Activated CD4-positive, CD25-positive, alpha-beta regulatory T cell treated with anti-CD3 and anti-CD28 coated beads, Interleukin-2, amount 50 U/mL, for 72 hours (primary cell): ENCODE measurements around the gene COMT.
A peak's percentile ranks its signal among the peaks of the same experiment; 100 is the strongest.

ENCODE experiments used
- DNase-seq: peaks from one replicate; pipeline ENCODE4 v3.0.0; 2021

Gene COMT

GRCh38 chr22:19959043-19959586 is 17.5 kb downstream of the COMT start:
- DNase-seq = no peak

DNA sequence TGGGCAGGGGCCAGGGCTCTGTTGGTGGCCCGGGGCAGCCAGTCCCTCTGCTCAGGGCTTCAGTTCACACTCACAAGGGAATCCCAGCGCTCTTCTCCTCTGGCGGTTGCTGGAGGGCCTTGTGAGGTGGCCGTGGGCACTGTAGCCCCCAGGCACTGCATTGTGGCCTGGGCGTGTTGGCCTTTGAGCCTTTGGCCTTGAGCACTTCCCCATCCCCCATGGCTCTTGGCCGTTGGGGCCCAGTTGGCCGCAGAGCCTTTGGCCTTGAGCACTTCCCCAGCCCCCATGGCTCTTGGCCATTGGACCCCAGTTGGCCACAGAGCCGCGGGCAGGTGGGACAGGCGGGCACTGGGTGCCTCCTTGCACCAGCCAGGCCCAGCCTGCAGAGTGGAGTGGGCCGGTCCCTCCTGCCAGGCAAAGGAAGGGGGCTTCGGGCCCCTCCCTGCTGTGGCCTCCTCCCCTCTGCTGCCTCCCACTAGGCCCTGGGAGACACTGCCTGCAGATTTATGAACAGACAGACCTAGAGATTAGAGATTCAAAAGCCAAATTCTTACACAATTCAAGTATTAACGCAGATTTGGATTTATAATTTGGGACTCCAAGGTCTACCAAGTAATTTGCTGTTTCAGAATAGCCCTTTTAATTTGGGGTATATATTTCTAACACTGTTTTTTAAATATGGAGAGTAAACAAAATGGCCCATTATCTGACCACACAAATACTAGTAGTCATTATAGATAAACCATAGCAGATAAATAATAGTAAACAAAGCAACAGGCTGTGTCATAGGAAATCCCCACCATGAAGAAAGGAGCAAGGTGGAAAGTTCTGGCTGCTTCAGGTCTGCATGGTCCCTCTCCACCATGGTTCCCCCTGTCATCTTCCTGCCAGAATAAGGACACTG is 18.3 kb downstream of the COMT start:
- DNase-seq = no peak

DNA sequence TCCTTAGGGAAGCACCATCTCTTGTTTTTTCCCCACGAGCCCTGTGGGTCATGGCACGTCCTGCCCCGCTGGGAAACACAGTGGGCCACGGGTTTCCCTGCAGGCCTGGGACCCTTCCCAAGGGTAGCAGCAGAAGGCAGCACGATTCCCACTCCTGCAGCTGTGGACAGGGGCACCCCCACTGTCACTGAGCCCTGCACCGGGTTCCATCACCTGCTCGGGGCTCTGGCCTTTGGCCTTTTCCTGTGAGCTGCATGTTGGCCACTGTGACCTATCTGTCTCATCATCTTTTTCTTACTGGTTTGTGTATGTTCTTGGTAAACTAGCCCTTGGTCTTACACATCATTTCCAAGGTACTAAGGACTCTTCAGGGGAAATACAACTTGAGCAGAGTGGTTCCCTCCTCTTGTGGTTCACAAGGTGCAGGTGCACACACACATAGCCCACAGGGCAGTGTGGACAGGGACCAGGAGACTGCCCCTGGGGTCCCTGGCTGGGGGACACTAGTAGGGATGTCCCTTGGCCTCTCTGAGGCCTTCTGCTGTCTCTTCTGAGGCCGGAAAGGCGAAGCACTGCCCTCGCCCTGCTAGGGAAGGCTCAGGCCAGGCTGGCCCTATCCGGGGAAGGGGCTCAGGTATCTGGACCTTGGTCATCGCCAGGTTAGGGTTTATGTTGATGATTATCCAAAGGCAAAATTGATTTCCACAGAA is 19.1 kb downstream of the COMT start:
- DNase-seq = no peak

GRCh38 chr22:19961201-19961580 is 19.6 kb downstream of the COMT start:
- DNase-seq = no peak

- no peak for DNase-seq
These were observed 20.3 kb downstream of the COMT start for GRCh38 chr22:19961868-19962245.

- no peak for DNase-seq
These were observed 20.8 kb downstream of the COMT start for GRCh38 chr22:19962246-19962908.

- DNase-seq = no peak
These were observed 21.6 kb downstream of the COMT start for GRCh38 chr22:19962909-19963806.

DNA sequence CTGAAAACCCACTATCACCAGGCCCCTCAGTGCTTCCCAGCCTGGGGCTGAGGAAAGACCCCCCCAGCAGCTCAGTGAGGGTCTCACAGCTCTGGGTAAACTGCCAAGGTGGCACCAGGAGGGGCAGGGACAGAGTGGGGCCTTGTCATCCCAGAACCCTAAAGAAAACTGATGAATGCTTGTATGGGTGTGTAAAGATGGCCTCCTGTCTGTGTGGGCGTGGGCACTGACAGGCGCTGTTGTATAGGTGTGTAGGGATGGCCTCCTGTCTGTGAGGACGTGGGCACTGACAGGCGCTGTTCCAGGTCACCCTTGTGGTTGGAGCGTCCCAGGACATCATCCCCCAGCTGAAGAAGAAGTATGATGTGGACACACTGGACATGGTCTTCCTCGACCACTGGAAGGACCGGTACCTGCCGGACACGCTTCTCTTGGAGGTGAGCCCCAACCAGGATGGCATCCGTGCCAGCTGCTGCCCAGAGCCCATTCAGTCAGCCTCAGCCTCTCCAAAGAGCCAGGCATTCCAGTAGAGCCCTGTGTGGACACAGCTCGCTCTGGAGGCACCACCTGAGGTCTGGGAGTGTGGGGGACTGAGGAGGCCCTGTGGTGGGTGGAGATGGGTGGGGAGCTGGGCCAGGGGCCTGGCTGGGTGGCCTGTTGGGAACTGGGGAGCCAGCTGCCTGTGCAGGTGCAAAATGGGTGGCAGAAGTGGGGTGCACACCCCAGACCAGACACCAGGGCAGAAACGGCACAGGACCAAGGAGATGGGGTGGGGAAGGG is 22.5 kb downstream of the COMT start:
- DNase-seq = no peak

DNA sequence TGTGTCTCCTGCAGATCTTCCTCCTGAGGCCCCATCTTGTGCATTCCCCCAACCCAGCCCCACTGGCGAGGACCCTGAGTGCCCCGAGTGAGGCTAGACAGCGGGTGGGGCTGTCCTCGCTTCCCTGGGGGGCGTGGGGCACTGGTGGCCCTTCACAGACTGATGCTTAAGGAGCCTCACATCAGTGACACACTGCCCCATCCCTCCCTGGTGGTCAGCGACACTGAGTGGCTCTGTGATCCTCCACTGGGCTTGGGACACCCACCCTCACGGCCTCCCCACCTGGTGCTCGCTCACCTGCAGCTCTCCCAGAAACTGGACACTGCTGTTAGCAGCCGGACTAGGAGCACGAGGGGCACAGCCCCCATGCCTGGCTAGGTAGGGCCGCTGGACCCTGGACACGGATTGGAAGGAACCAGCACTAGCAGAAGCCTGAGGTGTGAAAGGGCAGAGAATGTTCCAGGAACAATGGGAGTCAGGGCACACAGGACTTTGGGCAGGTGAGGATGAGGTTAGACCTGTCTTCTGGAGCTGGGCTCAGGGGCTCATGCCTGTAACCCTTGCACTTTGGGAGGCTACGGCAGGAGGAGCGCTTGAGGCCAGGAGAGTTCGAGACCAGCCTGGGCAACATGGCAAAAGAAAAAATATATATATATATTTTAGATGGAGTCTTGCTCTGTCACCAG is 23.3 kb downstream of the COMT start:
- no peak for DNase-seq

- DNase-seq = no peak
These were observed 24.5 kb downstream of the COMT start for GRCh38 chr22:19965771-19966709.

DNA sequence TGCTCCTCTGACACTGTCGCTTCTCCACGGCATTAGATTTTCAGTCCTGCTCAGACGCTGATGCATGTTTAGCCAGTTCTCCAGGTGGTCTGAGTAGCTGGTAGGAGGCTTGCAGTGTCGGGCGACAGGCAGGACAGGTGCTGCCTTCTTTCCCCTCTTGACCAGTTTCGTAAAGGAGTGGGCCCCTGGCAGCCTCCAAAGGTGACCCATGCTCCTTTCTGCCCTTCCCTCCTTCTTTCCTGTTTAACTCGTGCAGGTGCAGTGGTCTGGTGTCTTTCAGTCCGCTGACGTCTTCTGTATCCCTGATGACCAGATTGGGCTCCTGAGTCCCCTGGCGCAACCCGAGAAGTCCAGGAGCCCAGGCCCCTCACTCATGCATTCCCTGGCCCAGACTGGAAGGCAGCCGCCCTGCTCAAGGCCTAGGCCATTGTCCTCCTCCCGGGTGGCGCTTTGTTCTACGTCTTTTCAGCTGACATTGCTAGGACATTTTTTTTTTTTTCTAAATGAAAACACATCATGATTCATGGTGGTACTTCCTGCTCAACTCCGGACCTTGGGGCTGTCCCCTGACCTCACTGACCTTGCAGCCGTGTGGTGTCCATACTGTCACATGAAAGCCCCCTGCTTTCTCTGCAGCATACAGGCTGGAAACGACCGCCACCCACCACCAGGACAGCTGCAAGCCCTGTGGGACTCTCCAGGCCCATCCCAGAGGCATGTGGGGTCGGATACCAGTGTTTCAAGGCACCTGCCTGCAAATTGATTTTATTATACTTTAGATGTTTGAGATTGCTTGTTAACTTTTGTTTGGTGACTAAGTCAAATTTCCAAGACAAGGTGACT is 25.6 kb downstream of the COMT start:
- no peak for DNase-seq

- no peak for DNase-seq
These were observed 26.4 kb downstream of the COMT start for GRCh38 chr22:19967850-19968449.

DNA sequence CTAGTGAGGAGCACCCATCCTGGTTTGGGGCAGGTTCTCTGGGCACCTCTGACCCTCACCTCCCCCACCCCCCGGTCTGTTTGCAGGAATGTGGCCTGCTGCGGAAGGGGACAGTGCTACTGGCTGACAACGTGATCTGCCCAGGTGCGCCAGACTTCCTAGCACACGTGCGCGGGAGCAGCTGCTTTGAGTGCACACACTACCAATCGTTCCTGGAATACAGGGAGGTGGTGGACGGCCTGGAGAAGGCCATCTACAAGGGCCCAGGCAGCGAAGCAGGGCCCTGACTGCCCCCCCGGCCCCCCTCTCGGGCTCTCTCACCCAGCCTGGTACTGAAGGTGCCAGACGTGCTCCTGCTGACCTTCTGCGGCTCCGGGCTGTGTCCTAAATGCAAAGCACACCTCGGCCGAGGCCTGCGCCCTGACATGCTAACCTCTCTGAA is 26.9 kb downstream of the COMT start:
- no peak for DNase-seq

DNA sequence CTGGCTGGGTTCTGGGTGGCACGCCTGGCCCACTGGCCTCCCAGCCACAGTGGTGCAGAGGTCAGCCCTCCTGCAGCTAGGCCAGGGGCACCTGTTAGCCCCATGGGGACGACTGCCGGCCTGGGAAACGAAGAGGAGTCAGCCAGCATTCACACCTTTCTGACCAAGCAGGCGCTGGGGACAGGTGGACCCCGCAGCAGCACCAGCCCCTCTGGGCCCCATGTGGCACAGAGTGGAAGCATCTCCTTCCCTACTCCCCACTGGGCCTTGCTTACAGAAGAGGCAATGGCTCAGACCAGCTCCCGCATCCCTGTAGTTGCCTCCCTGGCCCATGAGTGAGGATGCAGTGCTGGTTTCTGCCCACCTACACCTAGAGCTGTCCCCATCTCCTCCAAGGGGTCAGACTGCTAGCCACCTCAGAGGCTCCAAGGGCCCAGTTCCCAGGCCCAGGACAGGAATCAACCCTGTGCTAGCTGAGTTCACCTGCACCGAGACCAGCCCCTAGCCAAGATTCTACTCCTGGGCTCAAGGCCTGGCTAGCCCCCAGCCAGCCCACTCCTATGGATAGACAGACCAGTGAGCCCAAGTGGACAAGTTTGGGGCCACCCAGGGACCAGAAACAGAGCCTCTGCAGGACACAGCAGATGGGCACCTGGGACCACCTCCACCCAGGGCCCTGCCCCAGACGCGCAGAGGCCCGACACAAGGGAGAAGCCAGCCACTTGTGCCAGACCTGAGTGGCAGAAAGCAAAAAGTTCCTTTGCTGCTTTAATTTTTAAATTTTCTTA is 27.8 kb downstream of the COMT start:
- no peak for DNase-seq

DNA sequence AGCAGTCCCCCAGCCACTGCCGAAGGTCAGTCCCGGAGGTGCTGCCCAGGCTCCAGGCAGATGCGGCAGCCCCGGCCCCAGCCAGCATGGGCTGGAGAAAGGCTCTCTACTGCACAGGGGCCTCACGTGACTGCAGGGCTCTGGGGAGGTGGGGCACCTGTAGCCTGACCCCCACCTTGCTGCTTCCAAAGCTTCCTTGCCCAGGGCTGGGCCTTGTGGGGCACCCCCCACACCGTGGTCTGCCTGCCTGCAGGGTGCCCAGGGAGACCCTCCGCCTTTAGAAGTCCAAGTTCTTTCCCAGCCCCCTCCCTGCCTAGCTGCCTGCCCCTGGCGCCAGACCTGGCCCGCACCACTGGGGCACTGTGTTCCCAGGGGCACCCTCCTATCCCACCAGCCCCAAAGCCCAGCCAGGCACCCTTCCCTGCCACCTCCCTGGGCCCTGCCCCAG is 28.5 kb downstream of the COMT start:
- DNase-seq = no peak

- DNase-seq = peak; percentile 83
These were observed 29.1 kb downstream of the COMT start for GRCh38 chr22:19970479-19971275.
